ENCODE data around the gene PPL. TPM values are rescaled to one million over a fixed set of nuclear protein-coding genes. Genes with fewer than 3 reads are reported as not detected.

Gene PPL
- polyA plus RNA-seq, 3 donors = 0.02 TPM; not detected in 2

DNA sequence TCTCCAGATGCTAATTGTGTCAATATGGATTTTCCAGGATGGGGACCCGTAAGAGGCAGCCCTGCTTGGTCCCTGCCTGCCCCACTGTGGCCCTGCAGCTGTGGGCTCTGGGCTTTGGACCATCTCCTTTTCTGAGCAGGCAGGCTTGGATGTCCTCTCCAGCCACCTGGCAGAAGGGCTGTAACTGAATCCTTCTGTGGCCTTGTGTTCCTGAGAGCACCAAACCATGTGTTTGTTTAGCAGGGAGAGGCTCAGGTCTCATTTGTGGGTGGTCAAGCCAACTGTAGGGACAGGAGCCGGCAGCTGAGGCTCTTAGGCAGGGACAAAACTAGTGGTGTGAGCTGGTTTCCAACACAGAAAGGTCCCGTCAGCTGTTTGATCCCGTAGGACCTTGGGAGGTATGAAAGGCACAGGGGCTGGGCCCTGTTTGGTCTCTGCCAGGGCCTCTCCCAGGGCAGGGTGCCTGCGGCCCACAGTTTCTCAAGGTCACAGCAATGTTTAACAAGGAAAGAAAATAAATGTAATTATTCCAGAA is 39.7 kb upstream of the PPL start:
- Mint-ChIP-seq H3K27me3 (ENCODE audit: low read depth in 3 of 3) (peaks cover 8 to 25% (median 17%) of the 10 kb centered on the region in 3 donors), H3K4me1 (peaks cover 12% of the 10 kb centered on the region), H3K9me3 (no peaks in the 10 kb centered on the region), H3K4me3 (no peak overlapping the region), H3K36me3 (no peaks in the 10 kb centered on the region), H3K27ac (no peak overlapping the region)
- intact Hi-C loops (cut with micrococcal nuclease) = no loop called here
- no peak overlapping the region for H3K4me3 ChIP-seq (replicated peaks in 1 of 3; ENCODE audit: low read depth in 2 of 3, low read length in 3 of 3)
- H3K79me2 ChIP-seq (ENCODE audit: insufficient read depth, low read length) = no peaks in the 10 kb centered on the region
- DNase-seq = no peak
- H3K9me3 ChIP-seq (replicated peaks in 1 of 2; ENCODE audit: control insufficient read depth in 1 of 2, insufficient read depth in 1 of 2, low read length in 2 of 2) = no peaks in the 10 kb centered on the region
- H3K9ac ChIP-seq (ENCODE audit: insufficient read depth, low read length, poor library complexity, severe bottlenecking) = no peak overlapping the region
- no peaks in the 10 kb centered on the region for H4K20me1 ChIP-seq (ENCODE audit: insufficient read depth, low read length)
- peaks cover 0 to 1% of the 10 kb centered on the region in 2 donors for H3K27me3 ChIP-seq (ENCODE audit: control insufficient read depth in 2 of 2, insufficient read depth in 2 of 2, low read length in 2 of 2)
- H3K4me1 ChIP-seq (ENCODE audit: control insufficient read depth in 1 of 2, insufficient read depth in 2 of 2, low read length in 2 of 2) = peaks cover 9% of the 10 kb centered on the region in 2 donors
- no peak for TF ChIP-seq CTCF (IDR thresholded peaks at IDR 0.05)
- H3K27ac ChIP-seq (ENCODE audit: low read depth in 1 of 2, low read length in 2 of 2) = no peak overlapping the region
- no peaks in the 10 kb centered on the region for H3K36me3 ChIP-seq (replicated peaks in 1 of 2; ENCODE audit: control insufficient read depth in 1 of 2, insufficient read depth in 2 of 2, low read length in 2 of 2)
- H2AFZ ChIP-seq (ENCODE audit: insufficient read depth, low read depth, low read length, poor library complexity, severe bottlenecking) = no peak overlapping the region
- H3K4me2 ChIP-seq (replicated peaks; ENCODE audit: extremely low read depth, low read length, poor library complexity, severe bottlenecking) = no peak overlapping the region
- 100% methylated on average over 4 of the region's 5 CpGs for WGBS (ENCODE audit: insufficient coverage)

- Histone ChIP-seq H3K4me2 (replicated peaks; ENCODE audit: extremely low read depth, low read length, poor library complexity, severe bottlenecking) (no peak overlapping the region), H3K9me3 (replicated peaks in 1 of 2; ENCODE audit: control insufficient read depth in 1 of 2, insufficient read depth in 1 of 2, low read length in 2 of 2) (no peaks in the 10 kb centered on the region), H3K36me3 (replicated peaks in 1 of 2; ENCODE audit: control insufficient read depth in 1 of 2, insufficient read depth in 2 of 2, low read length in 2 of 2) (no peaks in the 10 kb centered on the region), H3K4me3 (replicated peaks in 1 of 3; ENCODE audit: low read depth in 2 of 3, low read length in 3 of 3) (no peak overlapping the region), H3K4me1 (ENCODE audit: control insufficient read depth in 1 of 2, insufficient read depth in 2 of 2, low read length in 2 of 2) (peaks cover 9% of the 10 kb centered on the region in 2 donors), H4K20me1 (ENCODE audit: insufficient read depth, low read length) (no peaks in the 10 kb centered on the region), H2AFZ (ENCODE audit: insufficient read depth, low read depth, low read length, poor library complexity, severe bottlenecking) (no peak overlapping the region), H3K27ac (ENCODE audit: low read depth in 1 of 2, low read length in 2 of 2) (no peak overlapping the region), H3K79me2 (ENCODE audit: insufficient read depth, low read length) (no peaks in the 10 kb centered on the region), H3K27me3 (ENCODE audit: control insufficient read depth in 2 of 2, insufficient read depth in 2 of 2, low read length in 2 of 2) (no peaks in the 10 kb centered on the region), H3K9ac (ENCODE audit: insufficient read depth, low read length, poor library complexity, severe bottlenecking) (no peak overlapping the region)
- Mint-ChIP-seq H3K9me3 (no peaks in the 10 kb centered on the region), H3K4me1 (peaks cover 12% of the 10 kb centered on the region), H3K36me3 (no peaks in the 10 kb centered on the region), H3K27ac (peak overlapping the region in 2 of 7 donors; percentile 30 to 74), H3K27me3 (ENCODE audit: low read depth in 3 of 3) (peaks cover 4 to 23% (median 13%) of the 10 kb centered on the region in 3 donors), H3K4me3 (no peak overlapping the region)
- intact Hi-C loops (cut with micrococcal nuclease) = no loop called here
- no peak for TF ChIP-seq CTCF (IDR thresholded peaks at IDR 0.05)
- peak; percentile 36 to 54 (median 53) for DNase-seq
- WGBS (ENCODE audit: insufficient coverage) = 58% methylated on average over 2 of the region's 2 CpGs
Measured at GRCh38 chr16:4976079-4976478, 39.1 kb upstream of the PPL start.
